Liver (tissue), 9 donors: ENCODE measurements around the gene S100PBP. TPM values are rescaled to one million over a fixed set of nuclear protein-coding genes. Genes with fewer than 3 reads are reported as not detected.

Experiments used
- DNase-seq: peaks from one replicate; pipeline ENCODE4 v3.0.0-alpha.2; 2017; ENCODE audit warnings: low spot score
- H3K27ac ChIP-seq, 2 donors: one replicate each; pipeline ENCODE4 v1.7.0; 2013; ENCODE audit warnings: inconsistent platforms in 2 of 2, low read length in 2 of 2, control low read depth in 1 of 2, low read depth in 1 of 2, mild to moderate bottlenecking in 1 of 2
- H3K27me3 ChIP-seq, 4 donors: one replicate each; pipeline versions ENCODE4 v1.6.1 to v1.7.0; 2013; ENCODE audit warnings: low read length in 3 of 4, inconsistent platforms in 1 of 4, mild to moderate bottlenecking in 1 of 4, moderate library complexity in 1 of 4; ENCODE audit not compliant: control insufficient read depth in 4 of 4, insufficient read depth in 4 of 4
- H3K36me3 ChIP-seq, 4 donors: one replicate each; pipeline versions ENCODE4 v1.6.1 to v1.7.0; 2013; ENCODE audit warnings: low read length in 3 of 4, mild to moderate bottlenecking in 3 of 4, low read depth in 1 of 4, moderate library complexity in 1 of 4; ENCODE audit not compliant: control insufficient read depth in 4 of 4, insufficient read depth in 3 of 4
- H3K4me1 ChIP-seq, 4 donors: one replicate each; pipeline versions ENCODE4 v1.6.1 to v1.7.0; 2013; ENCODE audit warnings: low read length in 3 of 4, mild to moderate bottlenecking in 3 of 4, moderate library complexity in 1 of 4; ENCODE audit not compliant: control insufficient read depth in 4 of 4, insufficient read depth in 4 of 4
- H3K4me3 ChIP-seq, 3 donors: one replicate each; pipeline versions ENCODE4 v1.6.1 to v1.7.0; 2013; ENCODE audit warnings: low read length in 3 of 3, control low read depth in 1 of 3, low read depth in 1 of 3, mild to moderate bottlenecking in 1 of 3
- H3K9ac ChIP-seq, 2 donors: one replicate each; pipeline ENCODE4 v1.7.0; 2013; ENCODE audit warnings: low read length in 2 of 2, mild to moderate bottlenecking in 2 of 2, moderate library complexity in 2 of 2, control low read depth in 1 of 2, low read depth in 1 of 2
- H3K9me3 ChIP-seq, 4 donors: one replicate each; pipeline versions ENCODE4 v1.6.1 to v1.7.0; 2013; ENCODE audit warnings: low read length in 3 of 4; ENCODE audit not compliant: control insufficient read depth in 4 of 4
- EGR1 ChIP-seq, 2 donors: IDR thresholded peaks; 2 replicates each; pipeline ENCODE4 v1.6.1; 2016 to 2018; ENCODE audit warnings: antibody characterized with exemption in 2 of 2, low read depth in 2 of 2
- FOXA1 ChIP-seq: IDR thresholded peaks from 2 replicates; pipeline ENCODE4 v1.6.1; 2016; ENCODE audit warnings: antibody characterized with exemption
- FOXA2 ChIP-seq: IDR thresholded peaks from 2 replicates; pipeline ENCODE4 v1.6.1; 2016; ENCODE audit warnings: antibody characterized with exemption
- GABPA ChIP-seq, 2 donors: IDR thresholded peaks in 1 of 2; conservative IDR thresholded peaks in 1 of 2; 2 replicates each; pipeline ENCODE4 v1.6.1; 2016; ENCODE audit warnings: antibody characterized with exemption in 2 of 2, mild to moderate bottlenecking in 1 of 2, moderate library complexity in 1 of 2
- HNF4A ChIP-seq, 2 donors: conservative IDR thresholded peaks; 2 replicates each; pipeline ENCODE4 v1.6.1; 2016; ENCODE audit warnings: antibody characterized with exemption in 2 of 2, mild to moderate bottlenecking in 2 of 2
- HNF4G ChIP-seq: IDR thresholded peaks from 2 replicates; pipeline ENCODE4 v1.6.1; 2016; ENCODE audit warnings: antibody characterized with exemption
- JUND ChIP-seq, 2 donors: IDR thresholded peaks; 2 replicates each; pipeline ENCODE4 v1.6.1; 2016; ENCODE audit warnings: antibody characterized with exemption in 2 of 2
- NR2F2 ChIP-seq: IDR thresholded peaks from 2 replicates; pipeline ENCODE4 v1.6.1; 2016; ENCODE audit warnings: antibody characterized with exemption
- RAD21 ChIP-seq, 2 donors: IDR thresholded peaks; 2 replicates each; pipeline ENCODE4 v1.6.1; 2016; ENCODE audit warnings: antibody characterized with exemption in 2 of 2, mild to moderate bottlenecking in 2 of 2
- REST ChIP-seq: IDR thresholded peaks from 2 replicates; pipeline ENCODE4 v1.6.1; 2016; ENCODE audit warnings: antibody characterized with exemption, mild to moderate bottlenecking
- RXRA ChIP-seq, 2 donors: IDR thresholded peaks; 2 replicates each; pipeline ENCODE4 v1.6.1; 2017 to 2018; ENCODE audit warnings: antibody characterized with exemption in 2 of 2, mild to moderate bottlenecking in 1 of 2
- TAF1 ChIP-seq: conservative IDR thresholded peaks from 2 replicates; pipeline ENCODE4 v1.6.1; 2016; ENCODE audit warnings: antibody characterized with exemption, mild to moderate bottlenecking
- YY1 ChIP-seq: IDR thresholded peaks from 2 replicates; pipeline ENCODE4 v1.6.1; 2016; ENCODE audit warnings: antibody characterized with exemption, mild to moderate bottlenecking
- WGBS: extraction: QIAGEN DNeasy Blood & Tissue Kit; methylation state at CpG from one replicate; pipeline ENCODE4 v1.1.7; 2013; 5-methylcytosine and 5-hydroxymethylcytosine counted together
- polyA plus RNA-seq, 2 donors: library from polyadenylated mRNA; stranded (reverse) in 1 of 2; unstranded in 1 of 2; fragments of 200-250 nt in 1 of 2; fragments of >200 nt in 1 of 2; fragmentation: Nextera tagmentation in 1 of 2; extraction: Ambion mirVana in 1 of 2; gene quantifications; one replicate each; pipeline versions ENCODE4 v1.2.1 to v1.2.3, GENCODE V29; 2013 to 2015
- total RNA-seq, 2 donors: library from RNA; depleted of rRNA; stranded (reverse); fragments of >200 nt; gene quantifications; one replicate each; pipeline ENCODE4 v1.2.3, GENCODE V29; 2014
- TF ChIP-seq, protein P1 (sequence below): IDR thresholded peaks from 2 replicates; pipeline ENCODE4 v1.6.1; 2016; ENCODE audit warnings: antibody characterized with exemption
- TF ChIP-seq, protein P2 (sequence below): IDR thresholded peaks from 2 replicates; pipeline ENCODE4 v1.6.1; 2016; ENCODE audit warnings: antibody characterized with exemption
- TF ChIP-seq, protein P3 (sequence below): fragments of 150-350 bp; IDR thresholded peaks from 2 replicates; pipeline ENCODE4 v1.5.1; 2017; ENCODE audit warnings: improper control_type of control experiment, low read depth, low read length; ENCODE audit not compliant: missing input control
- TF ChIP-seq, protein P4 (sequence below): IDR thresholded peaks from 2 replicates; pipeline ENCODE4 v1.6.1; 2016; ENCODE audit warnings: antibody characterized with exemption
- donor health status: healthy.
- donor health status: healthy.
- donor health status: healthy.
- donor health status: healthy.
- donor health status: healthy.

Gene S100PBP
- total and polyA plus RNA-seq, 4 donors, result 1.9 to 24.8 (median 11.1) TPM

GRCh38 chr1:32861904-32862695 is 44.6 kb downstream of the S100PBP start:
- H3K4me3 ChIP-seq, result no peak overlapping the region
- no peak for DNase-seq
- no peak overlapping the region for H3K9ac ChIP-seq
- H3K27me3 ChIP-seq, result no peaks in the 10 kb centered on the region
- TF ChIP-seq EGR1 (IDR thresholded peaks at IDR 0.05; ENCODE audit: low read depth in 2 of 2) (no peak), RXRA (IDR thresholded peaks at IDR 0.05) (no peak), GABPA (IDR thresholded peaks at IDR 0.05 in 1 of 2, conservative IDR thresholded peaks at IDR 0.05 in 1 of 2) (no peak), HNF4A (conservative IDR thresholded peaks at IDR 0.05) (no peak), FOXA1 (no peak), YY1 (no peak), NR2F2 (no peak), JUND (IDR thresholded peaks at IDR 0.05) (no peak), TAF1 (no peak), FOXA2 (no peak), HNF4G (no peak), RAD21 (IDR thresholded peaks at IDR 0.05) (no peak), REST (no peak)
- TF ChIP-seq, protein P1, sequence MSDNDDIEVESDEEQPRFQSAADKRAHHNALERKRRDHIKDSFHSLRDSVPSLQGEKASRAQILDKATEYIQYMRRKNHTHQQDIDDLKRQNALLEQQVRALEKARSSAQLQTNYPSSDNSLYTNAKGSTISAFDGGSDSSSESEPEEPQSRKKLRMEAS, result no peak
- TF ChIP-seq, protein P2, sequence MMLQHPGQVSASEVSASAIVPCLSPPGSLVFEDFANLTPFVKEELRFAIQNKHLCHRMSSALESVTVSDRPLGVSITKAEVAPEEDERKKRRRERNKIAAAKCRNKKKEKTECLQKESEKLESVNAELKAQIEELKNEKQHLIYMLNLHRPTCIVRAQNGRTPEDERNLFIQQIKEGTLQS, result no peak
- TF ChIP-seq, protein P3, sequence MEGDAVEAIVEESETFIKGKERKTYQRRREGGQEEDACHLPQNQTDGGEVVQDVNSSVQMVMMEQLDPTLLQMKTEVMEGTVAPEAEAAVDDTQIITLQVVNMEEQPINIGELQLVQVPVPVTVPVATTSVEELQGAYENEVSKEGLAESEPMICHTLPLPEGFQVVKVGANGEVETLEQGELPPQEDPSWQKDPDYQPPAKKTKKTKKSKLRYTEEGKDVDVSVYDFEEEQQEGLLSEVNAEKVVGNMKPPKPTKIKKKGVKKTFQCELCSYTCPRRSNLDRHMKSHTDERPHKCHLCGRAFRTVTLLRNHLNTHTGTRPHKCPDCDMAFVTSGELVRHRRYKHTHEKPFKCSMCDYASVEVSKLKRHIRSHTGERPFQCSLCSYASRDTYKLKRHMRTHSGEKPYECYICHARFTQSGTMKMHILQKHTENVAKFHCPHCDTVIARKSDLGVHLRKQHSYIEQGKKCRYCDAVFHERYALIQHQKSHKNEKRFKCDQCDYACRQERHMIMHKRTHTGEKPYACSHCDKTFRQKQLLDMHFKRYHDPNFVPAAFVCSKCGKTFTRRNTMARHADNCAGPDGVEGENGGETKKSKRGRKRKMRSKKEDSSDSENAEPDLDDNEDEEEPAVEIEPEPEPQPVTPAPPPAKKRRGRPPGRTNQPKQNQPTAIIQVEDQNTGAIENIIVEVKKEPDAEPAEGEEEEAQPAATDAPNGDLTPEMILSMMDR, result no peak
- H3K9me3 ChIP-seq, result no peaks in the 10 kb centered on the region
- peaks cover 0 to 19% (median 8%) of the 10 kb centered on the region in 4 donors for H3K36me3 ChIP-seq
- 88% methylated on average over 3 of the region's 3 CpGs for WGBS
- peaks cover 4 to 31% (median 24%) of the 10 kb centered on the region in 4 donors for H3K4me1 ChIP-seq
- no peak overlapping the region for H3K27ac ChIP-seq

DNA sequence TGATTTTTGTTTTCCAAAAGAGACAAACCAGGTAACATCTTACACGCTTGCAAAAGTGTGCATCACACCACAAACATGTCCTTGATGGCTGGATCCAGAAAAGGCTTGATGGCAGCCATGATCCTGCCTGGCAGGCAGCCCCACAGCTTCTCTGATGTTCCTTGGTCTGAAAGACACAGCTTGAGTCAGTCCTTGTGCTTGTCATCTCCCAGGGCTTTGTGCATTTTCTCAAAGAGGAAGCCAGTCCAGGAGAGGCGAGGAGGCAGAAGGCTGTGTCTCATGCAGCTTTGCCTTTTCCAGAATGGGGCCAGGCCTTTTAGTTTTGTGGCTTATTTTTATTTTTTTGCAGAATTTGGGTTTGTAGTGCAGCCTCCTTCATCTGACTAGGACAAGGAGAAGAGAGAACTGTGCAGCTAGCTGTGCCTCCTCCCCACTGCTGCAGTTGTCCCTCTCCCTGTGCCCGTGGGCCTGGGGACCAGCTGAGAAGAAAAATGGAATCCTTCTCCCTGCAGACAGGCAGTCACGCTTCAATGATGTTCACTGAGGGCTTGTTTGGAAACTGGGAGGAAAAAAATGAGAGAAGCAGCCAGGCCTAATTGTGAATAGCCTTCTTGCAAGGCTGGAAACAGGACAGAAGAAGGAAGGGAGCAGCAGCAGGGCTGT is 45.9 kb downstream of the S100PBP start:
- no peak overlapping the region for H3K9ac ChIP-seq
- no peak overlapping the region for H3K4me3 ChIP-seq
- peak overlapping the region in 1 of 2 donors; percentile 92 for H3K27ac ChIP-seq
- H3K36me3 ChIP-seq, result peaks cover 0 to 17% (median 3%) of the 10 kb centered on the region in 4 donors
- no peaks in the 10 kb centered on the region for H3K9me3 ChIP-seq
- peaks cover 4 to 31% (median 24%) of the 10 kb centered on the region in 4 donors for H3K4me1 ChIP-seq
- H3K27me3 ChIP-seq, result no peaks in the 10 kb centered on the region
- no peak for TF ChIP-seq JUND (IDR thresholded peaks at IDR 0.05)
- TF ChIP-seq NR2F2, result no peak
- no peak for TF ChIP-seq EGR1 (IDR thresholded peaks at IDR 0.05; ENCODE audit: low read depth in 2 of 2)
- TF ChIP-seq RXRA (IDR thresholded peaks at IDR 0.05), result no peak
- TF ChIP-seq, protein P4, sequence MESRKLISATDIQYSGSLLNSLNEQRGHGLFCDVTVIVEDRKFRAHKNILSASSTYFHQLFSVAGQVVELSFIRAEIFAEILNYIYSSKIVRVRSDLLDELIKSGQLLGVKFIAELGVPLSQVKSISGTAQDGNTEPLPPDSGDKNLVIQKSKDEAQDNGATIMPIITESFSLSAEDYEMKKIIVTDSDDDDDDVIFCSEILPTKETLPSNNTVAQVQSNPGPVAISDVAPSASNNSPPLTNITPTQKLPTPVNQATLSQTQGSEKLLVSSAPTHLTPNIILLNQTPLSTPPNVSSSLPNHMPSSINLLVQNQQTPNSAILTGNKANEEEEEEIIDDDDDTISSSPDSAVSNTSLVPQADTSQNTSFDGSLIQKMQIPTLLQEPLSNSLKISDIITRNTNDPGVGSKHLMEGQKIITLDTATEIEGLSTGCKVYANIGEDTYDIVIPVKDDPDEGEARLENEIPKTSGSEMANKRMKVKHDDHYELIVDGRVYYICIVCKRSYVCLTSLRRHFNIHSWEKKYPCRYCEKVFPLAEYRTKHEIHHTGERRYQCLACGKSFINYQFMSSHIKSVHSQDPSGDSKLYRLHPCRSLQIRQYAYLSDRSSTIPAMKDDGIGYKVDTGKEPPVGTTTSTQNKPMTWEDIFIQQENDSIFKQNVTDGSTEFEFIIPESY, result no peak
- no peak for TF ChIP-seq TAF1
- TF ChIP-seq HNF4G, result no peak
- TF ChIP-seq, protein P2, result no peak
- TF ChIP-seq HNF4A (conservative IDR thresholded peaks at IDR 0.05), result no peak
- no peak for TF ChIP-seq RAD21 (IDR thresholded peaks at IDR 0.05)
- TF ChIP-seq YY1, result no peak
- TF ChIP-seq, protein P3, result no peak
- WGBS, result 96% methylated on average over 4 of the region's 4 CpGs
- DNase-seq, result no peak
